Dermis microvascular lymphatic vessel endothelial cell (primary cell): Measurements from ENCODE around the gene ARID1B. TPM values are rescaled to one million over a fixed set of nuclear protein-coding genes. Genes with fewer than 3 reads are reported as not detected.
A peak's percentile ranks its signal among the peaks of the same experiment; 100 is the strongest.

ENCODE experiments used
- DNase-seq, 2 donors: peaks; one replicate each; pipeline versions ENCODE4 v3.0.0 to v3.0.0-alpha.2; 2010; ENCODE audit warnings: low read depth in 2 of 2
- total RNA-seq: library from RNA; depleted of rRNA; stranded (reverse); fragments of >200 nt; gene quantifications from 2 replicates; pipeline ENCODE4 v1.2.1, GENCODE V29; 2014

Gene ARID1B
- total RNA-seq, 1 donor from 2014 or later, result 22.0 TPM

- peak; percentile 92 to 99 for DNase-seq
These were observed 371.5 kb downstream of the ARID1B start for GRCh38 chr6:157148391-157149323.

- DNase-seq, result no peak
These were observed 372.9 kb downstream of the ARID1B start for GRCh38 chr6:157150076-157150475.

- peak in 1 of 2 donors; percentile 82 for DNase-seq
These were observed 373.9 kb downstream of the ARID1B start for GRCh38 chr6:157151029-157151428.

DNA sequence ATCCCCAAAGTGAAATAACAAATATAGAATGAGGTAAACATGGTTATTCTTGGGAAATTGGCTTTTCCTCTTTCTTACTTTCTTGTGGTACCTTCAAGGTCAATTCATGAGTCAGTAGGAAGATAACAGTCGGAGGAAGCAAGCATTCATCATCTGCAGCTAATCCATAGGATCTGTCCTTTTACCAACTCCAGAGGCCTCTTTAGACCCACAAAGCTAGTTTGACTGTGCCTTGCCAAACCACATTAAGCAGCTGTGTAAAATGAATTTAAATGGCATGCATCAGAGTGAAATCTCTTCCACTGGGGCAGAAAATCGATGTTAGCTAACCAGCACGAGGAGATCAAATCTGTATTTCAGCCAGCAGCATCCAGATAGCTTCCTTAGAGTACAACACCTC, 374.8 kb downstream of the ARID1B start:
- peak in 1 of 2 donors; percentile 48 for DNase-seq

GRCh38 chr6:157152556-157152955, 375.4 kb downstream of the ARID1B start:
- no peak for DNase-seq

GRCh38 chr6:157155804-157156203, 378.6 kb downstream of the ARID1B start:
- no peak for DNase-seq

DNA sequence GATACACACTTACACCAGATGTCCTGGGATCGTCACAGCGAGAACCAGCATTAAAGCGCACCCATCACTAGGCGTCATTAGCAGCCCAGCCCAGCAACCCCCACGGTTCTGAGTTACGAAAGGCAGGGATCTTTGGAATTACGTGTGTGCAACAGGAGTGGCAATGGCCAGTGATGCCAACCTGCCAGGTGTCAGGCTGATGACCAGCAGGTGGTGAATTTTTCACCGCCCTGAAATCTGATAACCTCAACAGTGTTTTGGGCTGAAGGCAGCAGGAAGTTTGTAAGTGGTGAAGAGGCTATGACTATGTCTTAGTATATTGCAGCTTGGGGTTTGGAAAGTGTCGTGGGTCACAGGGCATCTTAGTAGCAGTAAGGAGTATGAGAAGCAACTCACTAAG, 380.1 kb downstream of the ARID1B start:
- DNase-seq, result no peak

DNA sequence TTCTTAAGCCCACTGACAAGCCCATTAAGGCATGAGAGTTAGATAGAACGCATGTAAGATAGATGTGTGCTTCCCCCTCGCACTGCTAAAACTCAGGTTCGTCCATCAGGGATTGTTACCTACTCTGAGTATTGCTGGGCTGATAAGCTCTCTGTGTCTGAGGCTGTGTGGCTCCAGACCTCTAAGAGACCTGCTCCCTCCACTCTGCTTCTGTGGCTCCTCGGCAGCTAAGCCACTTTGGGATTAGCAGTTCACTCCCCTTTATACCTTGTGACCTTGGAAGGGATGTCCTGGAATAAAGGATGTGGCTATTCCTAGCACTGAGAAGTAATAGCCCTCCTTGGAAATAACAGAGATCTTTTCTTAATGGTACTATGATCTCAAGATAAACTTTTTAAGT, 381.3 kb downstream of the ARID1B start:
- no peak for DNase-seq

DNA sequence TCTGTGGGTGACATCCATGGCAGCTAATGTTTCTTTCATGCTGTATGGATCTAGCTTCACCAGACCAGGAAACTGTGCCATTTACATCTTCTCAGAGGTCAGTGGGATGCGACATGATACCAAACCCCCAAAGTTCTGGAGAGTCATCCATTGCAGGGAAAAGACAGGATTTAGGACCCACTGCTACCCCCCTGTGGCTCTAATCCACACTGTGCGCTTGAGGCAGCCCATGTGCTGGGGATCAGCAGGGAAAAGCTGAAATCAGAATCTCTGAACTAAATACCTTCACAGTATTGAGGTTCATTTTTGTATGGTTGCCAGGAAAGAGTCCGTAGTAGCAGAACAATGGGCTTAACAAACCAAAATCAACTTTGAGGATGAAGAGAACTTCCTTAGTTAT, 381.7 kb downstream of the ARID1B start:
- peak in 1 of 2 donors; percentile 40 for DNase-seq

DNA sequence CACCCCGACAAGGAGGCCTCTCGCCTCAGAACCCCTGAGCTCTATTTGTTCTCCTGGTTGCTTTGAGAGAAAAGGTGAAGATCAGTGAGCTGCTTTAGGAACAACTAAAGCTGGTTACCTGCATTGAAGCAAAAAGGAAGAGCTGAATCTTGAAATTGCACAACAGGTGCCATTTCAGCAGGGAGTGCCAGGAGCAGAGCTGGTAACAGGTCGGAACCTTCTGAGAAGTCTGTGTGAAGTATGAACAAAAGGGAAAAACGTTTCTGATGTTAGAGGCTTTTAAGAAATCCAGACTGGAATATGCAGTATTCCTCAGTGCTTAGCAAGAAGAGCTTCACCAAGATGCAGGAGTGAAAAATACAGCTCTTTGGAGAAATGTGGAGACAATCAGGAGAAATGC, 382.2 kb downstream of the ARID1B start:
- DNase-seq, result no peak

- no peak for DNase-seq
These were observed 384.7 kb downstream of the ARID1B start for GRCh38 chr6:157161912-157162311.

- no peak for DNase-seq
These were observed 385.7 kb downstream of the ARID1B start for GRCh38 chr6:157162766-157163433.

GRCh38 chr6:157163434-157164159, 386.4 kb downstream of the ARID1B start:
- DNase-seq, result no peak

- DNase-seq, result no peak
These were observed 387.8 kb downstream of the ARID1B start for GRCh38 chr6:157164972-157165371.

- no peak for DNase-seq
These were observed 389.6 kb downstream of the ARID1B start for GRCh38 chr6:157166784-157167183.

- no peak for DNase-seq
These were observed 390.7 kb downstream of the ARID1B start for GRCh38 chr6:157167837-157168236.

GRCh38 chr6:157168471-157168870, 391.3 kb downstream of the ARID1B start:
- no peak for DNase-seq

GRCh38 chr6:157169226-157169625, 392.0 kb downstream of the ARID1B start:
- no peak for DNase-seq

DNA sequence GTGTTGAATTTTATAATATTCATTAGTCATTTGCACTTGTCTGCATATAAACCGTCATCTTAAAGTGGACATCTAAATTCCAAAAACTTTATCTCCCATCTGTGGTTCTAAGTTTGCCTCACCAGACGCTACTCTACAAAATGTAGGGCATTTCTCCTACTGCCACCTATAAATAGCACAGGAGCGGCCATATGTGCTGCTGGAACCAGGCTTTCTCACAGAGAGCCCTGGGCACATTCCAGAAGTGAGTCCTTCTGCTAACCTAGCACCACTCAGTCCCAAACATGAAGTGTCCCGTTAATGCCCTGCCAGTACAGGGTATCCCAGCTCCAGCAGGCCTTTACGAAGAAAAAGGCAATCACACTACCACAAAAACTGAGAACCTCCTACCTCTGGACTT, 392.5 kb downstream of the ARID1B start:
- DNase-seq, result no peak

DNA sequence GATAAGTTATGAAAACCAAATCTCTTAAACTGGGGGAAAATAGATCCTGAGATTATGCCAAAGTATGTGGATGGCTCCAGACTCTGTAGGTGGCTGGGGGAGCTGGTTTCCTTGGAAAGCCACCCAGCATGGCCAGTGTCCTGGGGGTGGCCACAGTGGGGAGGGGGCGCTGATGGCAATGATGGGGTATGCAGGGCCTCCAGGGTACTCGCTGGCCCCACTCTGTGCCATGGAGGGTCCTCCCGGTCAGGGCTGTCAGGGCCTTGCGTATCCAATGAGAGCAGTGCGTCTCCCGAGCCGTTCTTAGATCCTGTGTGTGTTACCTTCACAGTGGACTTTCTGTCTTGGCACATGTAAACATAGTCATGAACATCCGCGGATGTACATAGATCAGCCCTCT, 393.4 kb downstream of the ARID1B start:
- DNase-seq, result no peak

GRCh38 chr6:157171801-157172200, 394.6 kb downstream of the ARID1B start:
- DNase-seq, result no peak

DNA sequence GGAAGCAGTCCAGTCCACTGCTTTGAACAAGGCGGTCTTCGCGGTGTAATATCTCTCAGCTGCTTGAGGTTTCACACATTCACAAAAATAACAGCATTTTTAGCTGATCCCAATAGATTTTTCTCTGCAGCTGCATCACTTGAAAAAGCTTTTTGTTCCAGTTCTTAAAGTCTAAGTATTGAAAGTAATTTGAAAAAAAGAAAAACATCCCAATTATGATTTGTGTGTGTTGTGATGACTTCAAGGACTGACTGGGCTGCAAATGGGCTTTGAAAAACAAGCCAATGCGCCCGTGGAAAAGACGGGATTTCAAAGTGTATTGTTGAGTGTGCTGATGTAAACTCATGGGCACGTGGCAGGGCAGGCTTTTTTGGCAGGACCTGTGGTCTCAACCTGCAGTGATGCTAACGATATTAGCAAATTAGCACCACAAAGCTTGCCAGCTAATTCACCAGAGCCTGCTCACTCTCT, 395.1 kb downstream of the ARID1B start:
- no peak for DNase-seq
